Measurements from ENCODE around the gene PPP4R1. TPM values are rescaled to one million over a fixed set of nuclear protein-coding genes. Genes with fewer than 3 reads are reported as not detected.
A peak's percentile ranks its signal among the peaks of the same experiment; 100 is the strongest.

Gene PPP4R1
- total RNA-seq, 1 donor from 2014 or later = 56.0 TPM

GRCh38 chr18:9596226-9596625 is 18.1 kb downstream of the PPP4R1 start:
- no peaks in the 10 kb centered on the region for H3K27me3 Mint-ChIP-seq
- intact Hi-C loops (cut with micrococcal nuclease) = no loop called here
- H3K9me3 Mint-ChIP-seq = peaks cover 14% of the 10 kb centered on the region
- peaks cover 14% of the 10 kb centered on the region for H3K4me1 Mint-ChIP-seq
- H3K4me3 Mint-ChIP-seq = no peak overlapping the region
- no peak for DNase-seq
- H3K27ac Mint-ChIP-seq = no peak overlapping the region
- H3K36me3 Mint-ChIP-seq (ENCODE audit: low read depth) = peaks cover 46% of the 10 kb centered on the region

- no peaks in the 10 kb centered on the region for H3K27me3 Mint-ChIP-seq
- no peak for DNase-seq
- peaks cover 14% of the 10 kb centered on the region for H3K4me1 Mint-ChIP-seq
- H3K27ac Mint-ChIP-seq = no peak overlapping the region
- H3K36me3 Mint-ChIP-seq (ENCODE audit: low read depth) = peaks cover 48% of the 10 kb centered on the region
- no peak overlapping the region for H3K4me3 Mint-ChIP-seq
- intact Hi-C loops (cut with micrococcal nuclease) = no loop called here
- peaks cover 14% of the 10 kb centered on the region for H3K9me3 Mint-ChIP-seq
These were observed 19.3 kb downstream of the PPP4R1 start for GRCh38 chr18:9594823-9595596.

GRCh38 chr18:9587924-9588323 is 26.4 kb downstream of the PPP4R1 start:
- H3K27me3 Mint-ChIP-seq = no peaks in the 10 kb centered on the region
- no peak for DNase-seq
- H3K4me3 Mint-ChIP-seq = no peak overlapping the region
- intact Hi-C loops (cut with micrococcal nuclease) = no loop called here
- H3K27ac Mint-ChIP-seq = no peak overlapping the region
- H3K36me3 Mint-ChIP-seq (ENCODE audit: low read depth) = peaks cover 47% of the 10 kb centered on the region
- peaks cover 3% of the 10 kb centered on the region for H3K9me3 Mint-ChIP-seq
- H3K4me1 Mint-ChIP-seq = no peaks in the 10 kb centered on the region

GRCh38 chr18:9586814-9587213 is 27.5 kb downstream of the PPP4R1 start:
- no peaks in the 10 kb centered on the region for H3K4me1 Mint-ChIP-seq
- no peaks in the 10 kb centered on the region for H3K9me3 Mint-ChIP-seq
- H3K27me3 Mint-ChIP-seq = no peaks in the 10 kb centered on the region
- H3K27ac Mint-ChIP-seq = no peak overlapping the region
- intact Hi-C loops (cut with micrococcal nuclease) = no loop called here
- no peak overlapping the region for H3K4me3 Mint-ChIP-seq
- DNase-seq = no peak
- peaks cover 47% of the 10 kb centered on the region for H3K36me3 Mint-ChIP-seq (ENCODE audit: low read depth)

- Mint-ChIP-seq H3K9me3 (peaks cover 5% of the 10 kb centered on the region), H3K27ac (no peak overlapping the region), H3K36me3 (ENCODE audit: low read depth) (peaks cover 44% of the 10 kb centered on the region), H3K27me3 (no peaks in the 10 kb centered on the region), H3K4me3 (no peak overlapping the region), H3K4me1 (no peaks in the 10 kb centered on the region)
- no peak for DNase-seq
- intact Hi-C loops (cut with micrococcal nuclease) = no loop called here
These were observed 32.7 kb downstream of the PPP4R1 start for GRCh38 chr18:9581667-9582066.

- peaks cover 37% of the 10 kb centered on the region for H3K36me3 Mint-ChIP-seq (ENCODE audit: low read depth)
- DNase-seq = no peak
- H3K4me1 Mint-ChIP-seq = no peaks in the 10 kb centered on the region
- H3K4me3 Mint-ChIP-seq = no peak overlapping the region
- intact Hi-C loops (cut with micrococcal nuclease) = no loop called here
- no peaks in the 10 kb centered on the region for H3K27me3 Mint-ChIP-seq
- no peak overlapping the region for H3K27ac Mint-ChIP-seq
- H3K9me3 Mint-ChIP-seq = peaks cover 5% of the 10 kb centered on the region
These were observed 36.1 kb downstream of the PPP4R1 start for GRCh38 chr18:9578306-9578705.

- peaks cover 5% of the 10 kb centered on the region for H3K9me3 Mint-ChIP-seq
- intact Hi-C loops (cut with micrococcal nuclease) = no loop called here
These were observed 37.0 kb downstream of the PPP4R1 start for GRCh38 chr18:9577361-9577760.

GRCh38 chr18:9575558-9575957 is 38.8 kb downstream of the PPP4R1 start:
- Mint-ChIP-seq H3K36me3 (ENCODE audit: low read depth) (peaks cover 22% of the 10 kb centered on the region), H3K27me3 (no peaks in the 10 kb centered on the region), H3K4me3 (no peak overlapping the region), H3K9me3 (no peaks in the 10 kb centered on the region), H3K4me1 (no peaks in the 10 kb centered on the region), H3K27ac (no peak overlapping the region)
- intact Hi-C loops (cut with micrococcal nuclease) = no loop called here
- peak; percentile 67 for DNase-seq

More at GRCh38 chr18:9577361-9577760, 37.0 kb downstream of the PPP4R1 start:
- DNase-seq = no peak
- no peaks in the 10 kb centered on the region for H3K4me1 Mint-ChIP-seq
- no peak overlapping the region for H3K27ac Mint-ChIP-seq
- no peaks in the 10 kb centered on the region for H3K27me3 Mint-ChIP-seq
- peaks cover 30% of the 10 kb centered on the region for H3K36me3 Mint-ChIP-seq (ENCODE audit: low read depth)
- no peak overlapping the region for H3K4me3 Mint-ChIP-seq

- no peak for DNase-seq
- Mint-ChIP-seq H3K9me3 (no peaks in the 10 kb centered on the region), H3K4me1 (no peaks in the 10 kb centered on the region), H3K27ac (no peak overlapping the region), H3K36me3 (ENCODE audit: low read depth) (peaks cover 24% of the 10 kb centered on the region), H3K4me3 (no peak overlapping the region), H3K27me3 (no peaks in the 10 kb centered on the region)
- intact Hi-C loops (cut with micrococcal nuclease) = no loop called here
These were observed 39.8 kb downstream of the PPP4R1 start for GRCh38 chr18:9574473-9575115.

- H3K4me1 Mint-ChIP-seq = no peaks in the 10 kb centered on the region
- H3K36me3 Mint-ChIP-seq (ENCODE audit: low read depth) = peaks cover 33% of the 10 kb centered on the region
- H3K9me3 Mint-ChIP-seq = no peaks in the 10 kb centered on the region
- H3K27me3 Mint-ChIP-seq = no peaks in the 10 kb centered on the region
- no peak for DNase-seq
- no peak overlapping the region for H3K27ac Mint-ChIP-seq
- intact Hi-C loops (cut with micrococcal nuclease) = no loop called here
- no peak overlapping the region for H3K4me3 Mint-ChIP-seq
These were observed 42.8 kb downstream of the PPP4R1 start for GRCh38 chr18:9571546-9571945.

- no peaks in the 10 kb centered on the region for H3K27me3 Mint-ChIP-seq
- no peak overlapping the region for H3K27ac Mint-ChIP-seq
- H3K36me3 Mint-ChIP-seq (ENCODE audit: low read depth) = peaks cover 32% of the 10 kb centered on the region
- no peak for DNase-seq
- no peaks in the 10 kb centered on the region for H3K4me1 Mint-ChIP-seq
- intact Hi-C loops (cut with micrococcal nuclease) = no loop called here
- no peak overlapping the region for H3K4me3 Mint-ChIP-seq
- no peaks in the 10 kb centered on the region for H3K9me3 Mint-ChIP-seq
These were observed 44.1 kb downstream of the PPP4R1 start for GRCh38 chr18:9570255-9570654.

GRCh38 chr18:9569178-9569577 is 45.2 kb downstream of the PPP4R1 start:
- Mint-ChIP-seq H3K4me1 (no peaks in the 10 kb centered on the region), H3K9me3 (no peaks in the 10 kb centered on the region), H3K36me3 (ENCODE audit: low read depth) (peaks cover 29% of the 10 kb centered on the region), H3K27ac (no peak overlapping the region), H3K4me3 (no peak overlapping the region), H3K27me3 (no peaks in the 10 kb centered on the region)
- intact Hi-C loops (cut with micrococcal nuclease) = no loop called here
- no peak for DNase-seq

- H3K9me3 Mint-ChIP-seq = no peaks in the 10 kb centered on the region
- DNase-seq = no peak
- intact Hi-C loops (cut with micrococcal nuclease) = no loop called here
- no peaks in the 10 kb centered on the region for H3K27me3 Mint-ChIP-seq
- peaks cover 31% of the 10 kb centered on the region for H3K36me3 Mint-ChIP-seq (ENCODE audit: low read depth)
- no peak overlapping the region for H3K4me3 Mint-ChIP-seq
- no peak overlapping the region for H3K27ac Mint-ChIP-seq
- H3K4me1 Mint-ChIP-seq = no peaks in the 10 kb centered on the region
These were observed 46.2 kb downstream of the PPP4R1 start for GRCh38 chr18:9568186-9568585.

- H3K27ac Mint-ChIP-seq = no peak overlapping the region
- no peaks in the 10 kb centered on the region for H3K4me1 Mint-ChIP-seq
- H3K36me3 Mint-ChIP-seq (ENCODE audit: low read depth) = peaks cover 32% of the 10 kb centered on the region
- H3K9me3 Mint-ChIP-seq = no peaks in the 10 kb centered on the region
- H3K4me3 Mint-ChIP-seq = no peak overlapping the region
- no peak for DNase-seq
- intact Hi-C loops (cut with micrococcal nuclease) = no loop called here
- H3K27me3 Mint-ChIP-seq = no peaks in the 10 kb centered on the region
These were observed 49.0 kb downstream of the PPP4R1 start for GRCh38 chr18:9565407-9565806.
